Right ventricle myocardium superior (tissue), 1 donor: ENCODE measurements around the gene FCHSD2. TPM values are rescaled to one million over a fixed set of nuclear protein-coding genes. Genes with fewer than 3 reads are reported as not detected.
"Not testable (repeated sequence)": the region's sequence is repeated elsewhere in the genome, so short reads cannot be mapped to it uniquely, and the experiment has no call there.

Source experiments
- ATAC-seq: fragments of 200-7000 bp; cut with Tn5 transposase; one replicate; pipeline ENCODE4 v1.9.1; 2020; ENCODE audit warnings: mild to moderate bottlenecking; ENCODE audit not compliant: poor library complexity
- DNase-seq: peaks from one replicate; pipeline ENCODE4 v3.0.0-alpha.2; 2020
- intact Hi-C: fragments of 100-400 bp; cut with DNase I; formaldehyde crosslinking; loops from one replicate; pipeline ENCODE4 v1.11.2; 2022
- total RNA-seq: library from RNA; stranded (reverse); fragmentation: NEBNext Ultra II Directional; extraction: Animal tissue kit (Norgen Biotek cat#: 25700); gene quantifications from one replicate; pipeline ENCODE4 v1.2.1, GENCODE V29; 2021
- donor health status: DM: no; HTN: yes; CAD: no; lungs with severe emphysema.

The FCHSD2 gene
- total RNA-seq, 1 donor from 2014 or later: 40.4 TPM

- ATAC-seq: peak; percentile 97
- intact Hi-C loops: no loop called here
Measured at GRCh38 chr11:72814286-72815109, 327.6 kb downstream of the FCHSD2 start, which contains the start of gene ATG16L2. ATG16L2 (plus strand) TSS chr11:72814411; CDS start chr11:72814446, 35 bp downstream.

GRCh38 chr11:72813740-72814285 is 328.3 kb downstream of the FCHSD2 start:
- intact Hi-C loops: no loop called here
- peak; percentile 92 for DNase-seq
- peak; percentile 91 for ATAC-seq

More at GRCh38 chr11:72814286-72815109, 327.6 kb downstream of the FCHSD2 start, which contains the start of gene ATG16L2:
- peak; percentile 92 for DNase-seq

GRCh38 chr11:72812967-72813739 is 329.0 kb downstream of the FCHSD2 start:
- intact Hi-C loops: no loop called here
- ATAC-seq (peak; percentile 32), DNase-seq (peak; percentile 79)

GRCh38 chr11:72812604-72812966 is 329.5 kb downstream of the FCHSD2 start:
- DNase-seq (no peak), ATAC-seq (no peak)
- intact Hi-C loops: no loop called here

GRCh38 chr11:72811686-72812085 is 330.4 kb downstream of the FCHSD2 start:
- intact Hi-C loops, ATAC-seq: not testable (repeated sequence)
- peak; percentile 34 for DNase-seq

GRCh38 chr11:72808331-72808798 is 333.8 kb downstream of the FCHSD2 start:
- intact Hi-C loops: no loop called here
- ATAC-seq (no peak), DNase-seq (no peak)

GRCh38 chr11:72807792-72808191 is 334.3 kb downstream of the FCHSD2 start:
- DNase-seq: no peak
- intact Hi-C loops: no loop called here
- ATAC-seq: peak; percentile 56

- DNase-seq: no peak
- ATAC-seq: peak; percentile 50
- intact Hi-C loops: no loop called here
Measured at GRCh38 chr11:72807021-72807693, 335.0 kb downstream of the FCHSD2 start.

GRCh38 chr11:72806378-72806777 is 335.7 kb downstream of the FCHSD2 start:
- not testable (repeated sequence) for DNase-seq, ATAC-seq

GRCh38 chr11:72805216-72805615 is 336.9 kb downstream of the FCHSD2 start:
- ATAC-seq (peak; percentile 32), DNase-seq (no peak)
- intact Hi-C loops: no loop called here

More at GRCh38 chr11:72806378-72806777, 335.7 kb downstream of the FCHSD2 start:
- intact Hi-C loops: not testable (repeated sequence)

GRCh38 chr11:72802822-72803221 is 339.3 kb downstream of the FCHSD2 start:
- no peak for DNase-seq
- intact Hi-C loops: no loop called here
- no peak for ATAC-seq

- ATAC-seq (no peak), DNase-seq (no peak)
- intact Hi-C loops: no loop called here
Measured at GRCh38 chr11:72799441-72799840, 342.7 kb downstream of the FCHSD2 start.

- ATAC-seq (no peak), DNase-seq (no peak)
- intact Hi-C loops: no loop called here
Measured at GRCh38 chr11:72798361-72798760, 343.8 kb downstream of the FCHSD2 start.

- peak; percentile 97 for ATAC-seq
- intact Hi-C loops: loop anchor here (5.0 kb wide), 1 partner anchor 66 kb away; no protein-coding TSS in a partner anchor
- DNase-seq: peak; percentile 98
Measured at GRCh38 chr11:72793425-72794367, 348.4 kb downstream of the FCHSD2 start, which contains the start of gene STARD10. STARD10 (minus strand) TSS chr11:72794047; CDS start chr11:72781181, 12,866 bp downstream.

- intact Hi-C loops: loop anchor here (5.0 kb wide), 1 partner anchor 66 kb away; no protein-coding TSS in a partner anchor
- ATAC-seq (no peak), DNase-seq (no peak)
Measured at GRCh38 chr11:72793076-72793424, 349.1 kb downstream of the FCHSD2 start.

- intact Hi-C loops: loop anchor here (5.0 kb wide), 1 partner anchor 65 kb away; no protein-coding TSS in a partner anchor
- ATAC-seq (no peak), DNase-seq (no peak)
Measured at GRCh38 chr11:72792437-72793021, 349.6 kb downstream of the FCHSD2 start.

GRCh38 chr11:72791228-72791627 is 350.9 kb downstream of the FCHSD2 start:
- ATAC-seq, DNase-seq: not testable (repeated sequence)
- intact Hi-C loops: loop anchor here (5.0 kb wide), 1 partner anchor 64 kb away; no protein-coding TSS in a partner anchor
